ENCODE data around the gene RPS6KC1.
"Not testable (repeated sequence)": the region's sequence is repeated elsewhere in the genome, so short reads cannot be mapped to it uniquely, and the experiment has no call there.

RPS6KC1 gene

DNA sequence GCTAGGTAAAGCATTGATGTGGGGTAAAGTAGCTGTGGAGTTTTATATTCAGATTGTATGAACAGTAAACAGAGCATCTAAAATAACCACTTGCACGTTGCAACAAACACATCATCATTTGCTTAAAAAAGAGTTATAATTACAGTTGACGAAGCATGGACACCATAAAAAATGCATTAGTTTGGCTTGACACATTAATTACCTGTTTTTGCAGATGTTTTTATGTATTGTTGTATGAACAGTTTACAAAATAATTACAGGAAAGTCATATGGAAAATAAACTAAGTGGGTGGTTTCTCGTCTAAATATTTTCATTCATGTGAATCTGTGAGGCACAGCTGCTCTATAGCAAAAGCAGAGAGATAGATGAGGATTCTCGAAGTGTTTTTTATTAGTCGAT lies 108.3 kb downstream of the RPS6KC1 start:
- Histone ChIP-seq H3K9ac (ENCODE audit: low read depth, low read length, poor library complexity, severe bottlenecking) (no peak overlapping the region), H3F3A (ENCODE audit: low read depth) (no peaks in the 10 kb centered on the region), H3K79me2 (ENCODE audit: insufficient read depth, low read length) (no peaks in the 10 kb centered on the region), H3K4me2 (ENCODE audit: low read depth, low read length, poor library complexity, severe bottlenecking) (no peak overlapping the region), H3K4me3 (ENCODE audit: low read length, poor library complexity, severe bottlenecking) (no peak overlapping the region), H2AFZ (ENCODE audit: low read length) (no peak overlapping the region), H3K9me2 (replicated peaks; ENCODE audit: low read depth, low read length) (no peaks in the 10 kb centered on the region), H3K27me3 (ENCODE audit: insufficient read depth, low read length, poor library complexity, severe bottlenecking) (no peaks in the 10 kb centered on the region), H3K4me1 (ENCODE audit: insufficient read depth, low read length, poor library complexity, severe bottlenecking) (no peaks in the 10 kb centered on the region), H3K9me3 (ENCODE audit: insufficient read depth, low read depth, low read length) (no peaks in the 10 kb centered on the region), H3K36me3 (ENCODE audit: insufficient read depth, low read length) (no peaks in the 10 kb centered on the region), H4K20me1 (ENCODE audit: insufficient read depth, low read length, poor library complexity, severe bottlenecking) (no peaks in the 10 kb centered on the region)
- no peak for TF ChIP-seq EZH2phosphoT487 (IDR thresholded peaks at IDR 0.05; ENCODE audit: borderline replicate concordance)
- TF ChIP-seq, protein P1, sequence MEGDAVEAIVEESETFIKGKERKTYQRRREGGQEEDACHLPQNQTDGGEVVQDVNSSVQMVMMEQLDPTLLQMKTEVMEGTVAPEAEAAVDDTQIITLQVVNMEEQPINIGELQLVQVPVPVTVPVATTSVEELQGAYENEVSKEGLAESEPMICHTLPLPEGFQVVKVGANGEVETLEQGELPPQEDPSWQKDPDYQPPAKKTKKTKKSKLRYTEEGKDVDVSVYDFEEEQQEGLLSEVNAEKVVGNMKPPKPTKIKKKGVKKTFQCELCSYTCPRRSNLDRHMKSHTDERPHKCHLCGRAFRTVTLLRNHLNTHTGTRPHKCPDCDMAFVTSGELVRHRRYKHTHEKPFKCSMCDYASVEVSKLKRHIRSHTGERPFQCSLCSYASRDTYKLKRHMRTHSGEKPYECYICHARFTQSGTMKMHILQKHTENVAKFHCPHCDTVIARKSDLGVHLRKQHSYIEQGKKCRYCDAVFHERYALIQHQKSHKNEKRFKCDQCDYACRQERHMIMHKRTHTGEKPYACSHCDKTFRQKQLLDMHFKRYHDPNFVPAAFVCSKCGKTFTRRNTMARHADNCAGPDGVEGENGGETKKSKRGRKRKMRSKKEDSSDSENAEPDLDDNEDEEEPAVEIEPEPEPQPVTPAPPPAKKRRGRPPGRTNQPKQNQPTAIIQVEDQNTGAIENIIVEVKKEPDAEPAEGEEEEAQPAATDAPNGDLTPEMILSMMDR (conservative IDR thresholded peaks at IDR 0.05; ENCODE audit: low read length), result no peak

DNA sequence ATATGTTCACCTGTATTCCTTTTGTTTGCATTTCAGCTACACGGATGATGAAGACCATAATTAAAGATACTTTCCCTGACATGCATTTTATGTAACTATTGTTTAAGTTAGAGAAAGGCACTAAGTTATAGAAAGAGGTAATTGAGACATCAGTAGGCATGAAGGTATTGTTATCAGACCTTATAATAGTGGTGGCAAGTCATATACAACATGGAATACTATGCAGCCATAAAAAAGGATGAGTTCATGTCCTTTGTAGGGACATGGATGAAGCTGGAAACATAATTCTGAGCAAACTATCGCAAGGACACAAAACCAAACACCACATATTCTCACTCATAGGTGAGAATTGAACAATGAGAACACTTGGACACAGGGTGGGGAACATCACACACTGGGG lies 109.4 kb downstream of the RPS6KC1 start:
- not testable (repeated sequence) for H3K79me2 ChIP-seq (ENCODE audit: insufficient read depth, low read length); H3K4me2 ChIP-seq (ENCODE audit: low read depth, low read length, poor library complexity, severe bottlenecking); H3K4me3 ChIP-seq (ENCODE audit: low read length, poor library complexity, severe bottlenecking); H2AFZ ChIP-seq (ENCODE audit: low read length); H3K9me3 ChIP-seq (ENCODE audit: insufficient read depth, low read depth, low read length); H3K9me2 ChIP-seq (replicated peaks; ENCODE audit: low read depth, low read length); H3K9ac ChIP-seq (ENCODE audit: low read depth, low read length, poor library complexity, severe bottlenecking); H3K4me1 ChIP-seq (ENCODE audit: insufficient read depth, low read length, poor library complexity, severe bottlenecking); H4K20me1 ChIP-seq (ENCODE audit: insufficient read depth, low read length, poor library complexity, severe bottlenecking); H3K27me3 ChIP-seq (ENCODE audit: insufficient read depth, low read length, poor library complexity, severe bottlenecking); H3K36me3 ChIP-seq (ENCODE audit: insufficient read depth, low read length); H3F3A ChIP-seq (ENCODE audit: low read depth)

DNA sequence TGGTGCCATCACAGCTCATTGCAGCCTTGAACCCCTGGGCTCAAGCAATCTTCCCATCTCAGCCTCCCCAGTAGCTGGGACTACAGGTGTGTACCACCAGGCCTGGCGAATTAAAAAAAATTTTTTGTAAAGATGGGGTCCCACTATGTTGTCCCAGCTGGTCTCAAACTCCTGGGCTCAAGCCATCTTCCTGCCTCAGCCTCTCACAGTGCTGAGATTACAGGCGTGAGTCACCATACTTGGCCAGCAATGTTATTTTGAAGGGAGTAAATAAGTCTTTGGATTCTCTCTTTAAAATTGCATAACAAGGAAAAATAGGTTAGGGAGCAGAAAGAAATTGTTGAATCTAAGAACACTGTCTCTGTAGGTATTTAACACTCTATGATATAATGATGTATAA lies 111.3 kb downstream of the RPS6KC1 start:
- Histone ChIP-seq H3K4me3 (ENCODE audit: low read length, poor library complexity, severe bottlenecking) (no peak overlapping the region), H3K36me3 (ENCODE audit: insufficient read depth, low read length) (no peaks in the 10 kb centered on the region), H3K4me2 (ENCODE audit: low read depth, low read length, poor library complexity, severe bottlenecking) (no peak overlapping the region)

DNA sequence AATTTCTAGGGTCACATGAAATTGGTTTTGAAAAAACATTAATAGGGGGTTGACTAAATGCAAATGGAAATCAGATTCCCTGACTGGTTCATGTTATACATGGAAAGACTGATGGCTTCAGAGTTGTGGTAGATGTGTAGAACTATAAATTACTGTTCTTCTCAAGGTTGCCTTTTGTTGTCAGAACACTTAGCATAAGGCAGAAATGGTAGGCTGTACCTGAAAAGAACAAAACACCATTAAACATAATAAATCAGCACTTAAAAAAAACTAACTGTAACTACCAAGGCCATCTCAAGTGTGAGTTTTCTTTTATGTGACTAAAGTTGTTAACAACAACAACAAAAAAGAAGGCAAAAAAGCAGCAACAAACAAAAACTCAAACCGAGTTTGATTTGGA lies 111.8 kb downstream of the RPS6KC1 start:
- no peaks in the 10 kb centered on the region for H3K4me1 ChIP-seq (ENCODE audit: insufficient read depth, low read length, poor library complexity, severe bottlenecking)
- H3K27me3 ChIP-seq (ENCODE audit: insufficient read depth, low read length, poor library complexity, severe bottlenecking), result no peaks in the 10 kb centered on the region
- no peaks in the 10 kb centered on the region for H3K9me2 ChIP-seq (replicated peaks; ENCODE audit: low read depth, low read length)
- no peaks in the 10 kb centered on the region for H3K9me3 ChIP-seq (ENCODE audit: insufficient read depth, low read depth, low read length)
- no peaks in the 10 kb centered on the region for H3K79me2 ChIP-seq (ENCODE audit: insufficient read depth, low read length)
- H3K4me3 ChIP-seq (ENCODE audit: low read length, poor library complexity, severe bottlenecking), result no peak overlapping the region
- TF ChIP-seq EZH2phosphoT487 (IDR thresholded peaks at IDR 0.05; ENCODE audit: borderline replicate concordance), result no peak
- TF ChIP-seq, protein P1 (conservative IDR thresholded peaks at IDR 0.05; ENCODE audit: low read length), result no peak
- H3F3A ChIP-seq (ENCODE audit: low read depth), result no peaks in the 10 kb centered on the region
- H3K36me3 ChIP-seq (ENCODE audit: insufficient read depth, low read length), result no peaks in the 10 kb centered on the region
- H4K20me1 ChIP-seq (ENCODE audit: insufficient read depth, low read length, poor library complexity, severe bottlenecking), result no peaks in the 10 kb centered on the region
- no peak overlapping the region for H3K9ac ChIP-seq (ENCODE audit: low read depth, low read length, poor library complexity, severe bottlenecking)
- H3K4me2 ChIP-seq (ENCODE audit: low read depth, low read length, poor library complexity, severe bottlenecking), result no peak overlapping the region
- H2AFZ ChIP-seq (ENCODE audit: low read length), result no peak overlapping the region

More for the DNA sequence above, 111.3 kb downstream of the RPS6KC1 start:
- Histone ChIP-seq H4K20me1 (ENCODE audit: insufficient read depth, low read length, poor library complexity, severe bottlenecking) (no peaks in the 10 kb centered on the region), H3K9me3 (ENCODE audit: insufficient read depth, low read depth, low read length) (no peaks in the 10 kb centered on the region), H3K27me3 (ENCODE audit: insufficient read depth, low read length, poor library complexity, severe bottlenecking) (no peaks in the 10 kb centered on the region), H3K4me1 (ENCODE audit: insufficient read depth, low read length, poor library complexity, severe bottlenecking) (no peaks in the 10 kb centered on the region), H3F3A (ENCODE audit: low read depth) (no peaks in the 10 kb centered on the region), H3K9me2 (replicated peaks; ENCODE audit: low read depth, low read length) (no peaks in the 10 kb centered on the region), H3K79me2 (ENCODE audit: insufficient read depth, low read length) (no peaks in the 10 kb centered on the region), H2AFZ (ENCODE audit: low read length) (no peak overlapping the region), H3K9ac (ENCODE audit: low read depth, low read length, poor library complexity, severe bottlenecking) (no peak overlapping the region)
- no peak for TF ChIP-seq EZH2phosphoT487 (IDR thresholded peaks at IDR 0.05; ENCODE audit: borderline replicate concordance)
- TF ChIP-seq, protein P1 (conservative IDR thresholded peaks at IDR 0.05; ENCODE audit: low read length), result no peak

All from Loucy (cell line).